HG03196 (cell line): ENCODE results near the gene SLC10A7.

Experiments used
- ATAC-seq: cut with Tn5 transposase; IDR thresholded peaks from one replicate; pipeline ENCODE4 v1.9.1; 2021; ENCODE audit not compliant: unreplicated experiment

SLC10A7 gene

GRCh38 chr4:146265950-146266490 is 255.7 kb downstream of the SLC10A7 start:
- ATAC-seq: no peak

GRCh38 chr4:146263793-146264192 is 257.9 kb downstream of the SLC10A7 start:
- no peak for ATAC-seq

GRCh38 chr4:146261041-146261440 is 260.7 kb downstream of the SLC10A7 start:
- no peak for ATAC-seq

GRCh38 chr4:146260521-146260920 is 261.2 kb downstream of the SLC10A7 start:
- ATAC-seq: no peak

GRCh38 chr4:146257511-146257910 is 264.2 kb downstream of the SLC10A7 start:
- no peak for ATAC-seq

- no peak for ATAC-seq
Observed at GRCh38 chr4:146256328-146256727, 265.4 kb downstream of the SLC10A7 start.

GRCh38 chr4:146255874-146256273 is 265.9 kb downstream of the SLC10A7 start:
- ATAC-seq: no peak

GRCh38 chr4:146255463-146255862 is 266.3 kb downstream of the SLC10A7 start:
- ATAC-seq: no peak

GRCh38 chr4:146252969-146253611 is 268.6 kb downstream of the SLC10A7 start:
- no peak for ATAC-seq

GRCh38 chr4:146247356-146247755 is 274.4 kb downstream of the SLC10A7 start:
- no peak for ATAC-seq

- ATAC-seq: no peak
Observed at GRCh38 chr4:146246381-146246780, 275.4 kb downstream of the SLC10A7 start.

GRCh38 chr4:146245850-146246249 is 275.9 kb downstream of the SLC10A7 start:
- no peak for ATAC-seq

GRCh38 chr4:146245246-146245645 is 276.5 kb downstream of the SLC10A7 start:
- no peak for ATAC-seq

- ATAC-seq: no peak
Observed at GRCh38 chr4:146244496-146244895, 277.2 kb downstream of the SLC10A7 start.

GRCh38 chr4:146243883-146244277 is 277.9 kb downstream of the SLC10A7 start:
- ATAC-seq: no peak

GRCh38 chr4:146243141-146243882 is 278.4 kb downstream of the SLC10A7 start:
- peak; percentile 58 for ATAC-seq

- no peak for ATAC-seq
Observed at GRCh38 chr4:146238107-146238506, 283.6 kb downstream of the SLC10A7 start.

- ATAC-seq: no peak
Observed at GRCh38 chr4:146237092-146237491, 284.6 kb downstream of the SLC10A7 start.

- no peak for ATAC-seq
Observed at GRCh38 chr4:146236216-146236615, 285.5 kb downstream of the SLC10A7 start.

- no peak for ATAC-seq
Observed at GRCh38 chr4:146235654-146236177, 286.0 kb downstream of the SLC10A7 start.

- no peak for ATAC-seq
Observed at GRCh38 chr4:146232131-146232722, 289.5 kb downstream of the SLC10A7 start.

GRCh38 chr4:146229406-146229805 is 292.3 kb downstream of the SLC10A7 start:
- no peak for ATAC-seq
